NCI-H2227 treated with DMSO at 0.1 percent for 48 hours (cell line): ENCODE data around the gene RPL36.

Experiments used
- DNase-seq: peaks from one replicate; lab custom pipeline; 2025; lab: John Stamatoyannopoulos, UW

Gene RPL36

DNA sequence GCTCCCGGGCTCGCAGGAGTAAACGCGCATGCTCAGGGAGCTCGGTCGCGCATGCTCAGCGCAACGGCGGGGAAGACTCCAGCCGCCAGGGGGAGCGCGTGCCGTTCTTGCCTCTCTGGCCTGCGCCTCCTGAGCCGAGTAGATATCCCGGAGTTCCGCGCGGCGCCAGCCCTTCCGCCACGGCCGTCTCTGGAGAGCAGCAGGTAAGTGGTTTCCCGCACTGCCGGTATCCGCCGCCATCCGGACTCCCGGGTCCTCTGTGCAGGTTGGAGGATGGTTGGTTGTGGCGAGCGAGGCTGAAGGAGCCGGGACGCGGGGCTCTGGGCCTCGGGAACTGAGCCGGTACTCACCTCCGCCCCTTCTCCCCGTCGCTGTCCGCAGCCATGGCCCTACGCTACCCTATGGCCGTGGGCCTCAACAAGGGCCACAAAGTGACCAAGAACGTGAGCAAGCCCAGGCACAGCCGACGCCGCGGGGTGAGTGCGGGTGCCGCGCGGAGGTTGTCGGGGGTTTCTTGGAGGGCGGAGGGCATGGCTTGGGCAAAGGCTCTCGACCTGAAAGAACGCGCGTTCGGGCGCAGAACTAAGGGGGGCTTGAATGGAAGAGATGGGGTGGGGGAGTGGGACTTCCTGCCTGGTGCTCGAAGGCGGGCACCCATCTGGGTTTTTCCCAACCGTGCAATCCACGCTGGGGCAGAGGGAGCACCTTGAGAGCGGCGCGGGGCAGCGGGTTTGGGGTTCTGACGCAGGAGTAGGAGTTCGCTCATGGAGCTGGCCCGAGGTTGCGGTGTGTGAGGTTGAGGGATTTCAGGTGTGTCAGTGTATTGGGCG, at the start of gene RPL36:
RPL36 (plus strand) TSS at position 171 of the 830 bp plus-strand sequence; CDS start at position 384, 213 bp downstream.
- peak; percentile 92 for DNase-seq

DNA sequence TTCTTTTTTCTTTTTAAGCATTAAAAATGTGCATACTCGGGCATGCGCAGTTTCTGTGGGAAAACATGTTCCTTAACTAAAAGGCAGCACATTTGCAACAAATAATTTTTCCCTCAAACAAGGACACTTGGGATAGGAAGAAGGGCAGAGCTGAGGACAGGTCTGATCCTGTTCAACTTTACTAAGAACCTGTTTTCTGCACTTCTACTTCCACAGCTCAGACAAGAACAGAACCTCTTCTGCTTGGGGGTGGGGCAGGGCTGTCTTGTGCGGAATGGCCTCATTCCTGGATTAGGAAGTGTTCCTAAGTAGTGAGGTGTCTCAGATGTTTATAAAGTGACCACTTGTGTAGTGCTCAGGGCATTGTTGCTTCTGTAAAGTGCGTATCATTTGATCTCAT, 48.9 kb upstream of the RPL36 start:
- DNase-seq, result no peak

- DNase-seq, result no peak
Observed at GRCh38 chr19:5642204-5642603, 47.9 kb upstream of the RPL36 start.

DNA sequence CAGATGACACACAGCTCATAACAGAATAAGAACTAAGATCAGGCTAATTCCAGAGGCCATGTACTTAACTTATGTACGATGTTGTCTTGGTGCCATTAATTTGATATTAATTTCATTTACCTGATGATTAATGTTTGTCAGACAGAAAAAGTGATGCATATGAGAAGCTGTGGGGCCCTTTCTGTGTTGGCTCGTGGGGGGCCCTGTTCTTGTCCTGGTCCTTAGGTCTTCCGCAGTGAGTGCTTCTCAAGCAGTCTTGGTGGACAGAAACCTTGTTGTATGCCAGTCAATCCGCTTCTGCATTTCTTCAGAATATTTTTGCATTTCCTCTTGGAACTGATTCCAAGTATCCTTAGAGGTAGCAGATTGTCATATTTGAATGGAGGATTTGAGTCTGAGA, 47.0 kb upstream of the RPL36 start:
- no peak for DNase-seq

DNA sequence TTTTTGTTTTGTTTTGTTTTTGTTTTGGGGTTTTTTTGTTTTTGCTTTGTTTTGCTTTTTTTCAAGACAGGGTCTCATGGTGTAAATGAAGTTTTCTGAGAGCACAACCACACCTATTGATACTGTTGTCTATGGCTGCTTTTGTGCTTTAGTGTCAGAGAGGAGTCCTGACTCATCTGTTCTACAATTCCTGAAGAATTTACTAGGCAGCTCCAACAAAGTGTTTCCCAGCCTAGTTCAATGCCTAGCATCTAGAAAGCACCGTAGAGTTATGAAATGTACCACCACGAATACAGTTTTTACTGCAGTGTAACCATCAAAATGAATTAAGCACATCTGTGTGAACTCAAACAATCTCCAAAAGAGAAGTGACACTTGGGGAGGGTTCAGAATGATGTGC, 46.1 kb upstream of the RPL36 start:
- no peak for DNase-seq

GRCh38 chr19:5645409-5645808, 44.7 kb upstream of the RPL36 start:
- DNase-seq, result no peak

GRCh38 chr19:5646703-5647102, 43.4 kb upstream of the RPL36 start:
- no peak for DNase-seq

- DNase-seq, result no peak
Observed at GRCh38 chr19:5648464-5648863, 41.6 kb upstream of the RPL36 start.

- no peak for DNase-seq
Observed at GRCh38 chr19:5651361-5651760, 38.7 kb upstream of the RPL36 start.

- DNase-seq, result no peak
Observed at GRCh38 chr19:5652261-5652660, 37.8 kb upstream of the RPL36 start.

DNA sequence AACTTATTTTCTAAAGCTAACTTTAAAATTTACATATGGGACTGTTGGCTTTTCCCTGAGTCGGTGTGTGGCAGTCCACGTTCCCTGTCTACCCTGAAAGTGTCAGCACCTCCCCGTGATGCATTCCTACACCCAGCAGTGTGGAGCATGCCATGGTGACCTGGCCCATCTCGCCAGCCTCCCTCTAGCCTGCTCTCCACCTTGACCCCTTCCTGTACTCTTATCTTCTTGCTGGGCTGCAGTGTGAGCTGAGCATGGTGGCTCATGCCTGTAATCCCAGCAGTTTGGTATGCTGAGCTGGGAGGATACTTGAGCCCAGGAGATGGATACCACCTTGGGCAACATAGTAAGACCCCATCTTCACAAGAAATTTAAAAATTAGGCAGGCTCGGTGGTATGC, 35.2 kb upstream of the RPL36 start:
- DNase-seq, result no peak

DNA sequence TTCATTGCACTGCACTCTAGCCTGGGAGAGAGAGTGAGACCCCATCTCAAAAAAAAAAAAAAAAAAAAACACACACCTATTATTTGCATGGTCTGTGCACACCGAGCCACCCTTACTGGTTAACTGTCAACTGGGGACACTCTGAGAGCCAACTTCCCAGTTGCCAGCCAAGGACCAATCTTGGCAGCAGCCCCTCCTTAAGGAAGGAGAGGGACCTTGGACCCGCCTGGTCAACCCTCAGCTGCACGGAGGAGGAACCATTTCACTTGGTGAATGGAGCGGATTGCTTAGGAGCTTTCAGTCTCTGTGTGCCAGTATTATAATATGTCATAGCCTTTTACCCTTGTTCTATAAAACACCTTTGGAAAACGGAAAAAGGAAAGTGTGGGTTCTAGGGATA, 34.7 kb upstream of the RPL36 start:
- DNase-seq, result no peak

DNA sequence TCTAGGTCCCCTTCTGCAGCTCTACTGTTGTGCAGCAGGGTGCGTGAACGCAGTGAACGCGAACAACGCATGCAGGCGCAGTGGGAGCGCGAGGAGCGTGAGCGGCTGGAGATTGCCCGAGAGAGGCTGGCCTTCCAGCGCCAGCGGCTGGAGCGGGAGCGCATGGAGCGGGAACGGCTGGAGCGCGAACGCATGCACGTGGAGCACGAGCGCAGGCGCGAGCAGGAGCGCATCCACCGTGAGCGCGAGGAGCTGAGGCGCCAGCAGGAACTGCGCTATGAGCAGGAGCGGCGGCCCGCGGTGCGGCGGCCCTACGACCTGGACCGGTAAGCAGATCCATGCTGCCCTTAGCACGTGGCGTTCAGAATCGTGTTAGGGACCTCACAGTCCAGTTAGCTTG, 28.6 kb upstream of the RPL36 start:
- DNase-seq, result no peak

DNA sequence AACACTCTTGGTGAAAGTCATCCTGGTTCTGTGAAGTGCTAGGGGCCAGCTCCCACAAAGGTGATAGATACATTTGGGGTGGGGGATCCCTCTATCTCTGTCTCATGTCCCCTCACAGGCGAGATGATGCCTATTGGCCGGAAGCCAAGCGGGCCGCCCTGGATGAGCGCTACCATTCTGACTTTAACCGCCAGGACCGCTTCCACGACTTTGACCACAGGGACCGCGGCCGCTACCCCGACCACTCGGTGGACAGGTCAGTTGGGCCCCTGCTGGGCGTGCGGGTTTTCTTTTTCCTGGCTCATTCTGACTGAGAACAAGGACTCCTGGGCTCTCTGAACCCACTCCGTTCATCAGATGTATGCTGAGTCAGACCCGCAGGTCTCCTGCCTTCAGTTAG, 26.2 kb upstream of the RPL36 start:
- no peak for DNase-seq

- DNase-seq, result no peak
Observed at GRCh38 chr19:5664515-5664914, 25.6 kb upstream of the RPL36 start.

- no peak for DNase-seq
Observed at GRCh38 chr19:5665781-5666513, 24.1 kb upstream of the RPL36 start.

- no peak for DNase-seq
Observed at GRCh38 chr19:5666921-5667610, 23.0 kb upstream of the RPL36 start.

- DNase-seq, result no peak
Observed at GRCh38 chr19:5667751-5668271, 22.3 kb upstream of the RPL36 start.

DNA sequence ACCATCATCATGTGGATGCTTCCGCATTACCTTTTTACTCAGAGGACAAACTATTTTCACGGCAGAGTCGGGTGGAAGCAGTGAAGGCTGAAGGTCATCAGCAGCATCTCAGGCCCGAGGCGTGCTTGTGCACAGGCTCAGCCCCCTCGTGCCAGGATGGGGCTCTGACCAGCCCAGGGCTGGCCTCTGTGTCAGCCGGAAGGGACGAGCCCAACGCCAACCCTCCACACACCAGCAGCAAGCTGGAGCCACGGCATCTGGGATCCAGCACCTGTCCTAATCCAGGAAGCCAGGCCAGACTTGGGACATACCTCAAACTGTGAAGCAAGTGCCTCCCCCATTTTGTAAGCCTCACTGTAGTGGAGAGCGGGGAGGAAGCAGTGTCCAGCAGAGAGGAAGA, 20.9 kb upstream of the RPL36 start:
- DNase-seq, result no peak

DNA sequence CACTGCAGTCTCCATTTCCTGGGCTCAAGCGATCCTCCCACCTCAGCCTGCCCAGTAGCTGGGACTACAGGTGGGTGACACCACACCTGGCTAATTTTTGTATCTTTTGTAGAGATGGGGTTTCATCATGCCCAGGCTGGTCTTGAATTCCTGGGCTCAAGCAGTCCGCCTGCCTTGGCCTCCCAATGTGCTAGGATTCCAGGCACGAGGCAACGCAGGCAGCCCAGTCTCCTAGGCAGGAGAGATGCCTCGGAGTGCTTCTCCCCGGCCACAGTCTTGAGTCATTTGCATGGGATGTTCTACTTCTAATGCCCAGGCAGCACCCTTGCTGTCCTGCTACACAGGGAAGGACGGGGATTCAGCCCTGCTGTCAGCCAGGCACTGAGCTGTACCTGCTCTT, 18.5 kb upstream of the RPL36 start:
- DNase-seq, result no peak

DNA sequence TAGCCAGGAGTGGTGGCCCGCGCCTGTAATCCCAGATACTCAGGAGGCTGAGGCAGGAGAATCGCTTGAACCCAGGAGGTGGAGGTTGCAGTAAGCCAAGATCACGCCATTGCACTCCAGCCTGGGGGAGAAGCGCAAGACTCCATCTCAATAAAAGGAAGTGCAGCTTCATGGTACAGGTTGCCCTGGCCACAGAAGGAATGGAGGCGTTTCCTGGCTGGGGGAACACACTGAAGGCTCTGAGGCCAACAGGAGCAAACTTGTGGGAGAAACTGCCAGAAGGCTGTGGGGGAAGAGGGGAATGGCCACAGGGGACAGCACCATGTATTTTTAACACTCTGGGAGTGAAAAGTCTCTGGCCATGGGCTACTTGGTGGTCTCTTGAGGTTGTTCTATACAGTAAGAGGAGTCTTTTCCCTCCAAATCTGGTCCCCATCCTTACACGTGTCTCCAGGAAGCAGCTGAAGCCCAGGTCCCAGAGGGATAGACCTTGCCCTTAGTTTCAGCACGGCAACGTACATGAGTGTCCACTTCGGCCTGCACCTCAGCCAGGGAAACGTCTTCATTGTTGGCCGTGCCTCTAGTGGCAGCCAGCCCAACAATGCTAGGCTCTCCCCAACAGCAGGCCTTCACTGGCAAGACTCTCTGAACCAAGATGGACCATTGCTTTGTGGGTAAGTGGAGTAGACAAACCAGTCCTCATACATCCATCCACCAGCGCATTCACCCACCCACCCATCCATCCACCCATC, 17.2 kb upstream of the RPL36 start:
- DNase-seq, result no peak

- DNase-seq, result no peak
Observed at GRCh38 chr19:5673752-5674151, 16.3 kb upstream of the RPL36 start.
